GM23248 (cell line): ENCODE measurements around the gene HBB.

ENCODE experiments used
- EZH2 ChIP-seq: fragments of 200-600 bp; sonication (generic); IDR thresholded peaks from 2 replicates; pipeline ENCODE4 v1.6.1; 2018; ENCODE audit warnings: antibody characterized with exemption, mild to moderate bottlenecking; ENCODE audit not compliant: insufficient read depth, poor library complexity, severe bottlenecking
- EZH2phosphoT487 ChIP-seq: fragments of 200-600 bp; sonication (generic); IDR thresholded peaks from 2 replicates; pipeline ENCODE4 v1.6.1; 2018; ENCODE audit warnings: antibody characterized with exemption, moderate library complexity, mild to moderate bottlenecking, low read depth; ENCODE audit not compliant: insufficient read depth

- TF ChIP-seq EZH2phosphoT487: no peak
- TF ChIP-seq EZH2: no peak
These were observed 48.7 kb upstream of the HBB start for GRCh38 chr11:5275369-5276110.
